IMR-90 (cell line): Measurements from ENCODE around the gene COL7A1. TPM values are rescaled to one million over a fixed set of nuclear protein-coding genes. Genes with fewer than 3 reads are reported as not detected.

Experiments used
- ATAC-seq: fragments of 200-7000 bp; cut with Tn5 transposase; 2 replicates; pipeline ENCODE4 v1.9.1; 2020; ENCODE audit warnings: low read depth, mild to moderate bottlenecking, moderate library complexity
- BruUV-seq: library from RNA; stranded (reverse); fragments of 400-500 nt; replicated peaks from 2 replicates; lab custom pipeline; 2021; lab: Mats Ljungman, UMichigan
- CTCF ChIA-PET: fragments of 300-600 bp; formaldehyde crosslinking; extraction: SDS; loops from one replicate; lab custom pipeline; 2021; ENCODE audit warnings: antibody characterized with exemption; lab: Yijun Ruan, JAX
- POLR2A ChIA-PET: fragments of 300-600 bp; sonication (Branson Sonifier 250); formaldehyde crosslinking; loops from one replicate; lab custom pipeline; 2022; ENCODE audit warnings: antibody characterized with exemption; ENCODE audit not compliant: unreplicated experiment; lab: Charles Lee
- DNase-seq: peaks from one replicate; pipeline ENCODE4 v3.0.0; 2013
- H2AFZ ChIP-seq: replicated peaks from 2 replicates; pipeline ENCODE3; 2013; ENCODE audit warnings: low read length, mild to moderate bottlenecking; ENCODE audit not compliant: poor library complexity
- H2AK5ac ChIP-seq: 2 replicates; pipeline ENCODE4 v1.6.1; 2013; ENCODE audit warnings: low read depth, low read length, inconsistent platforms
- H2AK9ac ChIP-seq: replicated peaks from 2 replicates; pipeline ENCODE3; 2013; ENCODE audit warnings: mild to moderate bottlenecking, low read depth, low read length, moderate library complexity; ENCODE audit not compliant: poor library complexity
- H2BK120ac ChIP-seq: 2 replicates; pipeline ENCODE4 v1.6.1; 2013; ENCODE audit warnings: low read depth, low read length, inconsistent platforms
- H2BK15ac ChIP-seq: 3 replicates; pipeline ENCODE4 v1.6.1; 2013; ENCODE audit warnings: low read depth, low read length, inconsistent platforms
- H2BK20ac ChIP-seq: 2 replicates; pipeline ENCODE4 v1.6.1; 2013; ENCODE audit warnings: low read depth, mild to moderate bottlenecking, inconsistent platforms, low read length, moderate library complexity
- H2BK5ac ChIP-seq: 2 replicates; pipeline ENCODE4 v1.6.1; 2013; ENCODE audit warnings: mild to moderate bottlenecking, low read depth, low read length, inconsistent platforms; ENCODE audit not compliant: poor library complexity, severe bottlenecking
- H3K14ac ChIP-seq: replicated peaks from 2 replicates; pipeline ENCODE4 v1.6.1; 2013; ENCODE audit warnings: low read depth, low read length, inconsistent platforms
- H3K18ac ChIP-seq: 2 replicates; pipeline ENCODE4 v1.6.1; 2013; ENCODE audit warnings: low read depth, low read length, control low read depth
- H3K23ac ChIP-seq: 2 replicates; pipeline ENCODE4 v1.6.1; 2013; ENCODE audit warnings: low read depth, low read length, inconsistent platforms
- H3K27ac ChIP-seq: 2 replicates; pipeline ENCODE4 v1.5.1; 2013; ENCODE audit warnings: mild to moderate bottlenecking, control low read depth, low read length; ENCODE audit not compliant: insufficient read depth
- H3K27me3 ChIP-seq: 2 replicates; pipeline ENCODE4 v1.6.1; 2013; ENCODE audit warnings: low read length; ENCODE audit not compliant: control insufficient read depth, insufficient read depth
- H3K36me3 ChIP-seq: 2 replicates; pipeline ENCODE4 v1.6.1; 2013; ENCODE audit warnings: low read length, mixed read lengths; ENCODE audit not compliant: control insufficient read depth, insufficient read depth
- H3K4ac ChIP-seq: 2 replicates; pipeline ENCODE4 v1.6.1; 2013; ENCODE audit warnings: low read depth, low read length, inconsistent platforms
- H3K4me1 ChIP-seq: 2 replicates; pipeline ENCODE4 v1.6.1; 2013; ENCODE audit warnings: low read length, mixed read lengths; ENCODE audit not compliant: control insufficient read depth, insufficient read depth
- H3K4me2 ChIP-seq: 2 replicates; pipeline ENCODE4 v1.6.1; 2013; ENCODE audit warnings: low read depth, mild to moderate bottlenecking, control low read depth, low read length, moderate library complexity
- H3K4me3 ChIP-seq: 2 replicates; pipeline ENCODE4 v1.5.1; 2013; ENCODE audit warnings: low read depth, mild to moderate bottlenecking, control low read depth, low read length, moderate library complexity; ENCODE audit not compliant: insufficient read depth
- H3K56ac ChIP-seq: 2 replicates; pipeline ENCODE4 v1.6.1; 2013; ENCODE audit warnings: low read length, inconsistent platforms; ENCODE audit not compliant: insufficient read depth; ENCODE audit errors: extremely low read depth
- H3K79me1 ChIP-seq, 2 experiments: 2 replicates each; pipeline ENCODE4 v1.6.1; 2013; ENCODE audit warnings: low read length in 2 of 2, inconsistent platforms in 1 of 2, low read depth in 1 of 2
- H3K9ac ChIP-seq: 2 replicates; pipeline ENCODE4 v1.6.1; 2013; ENCODE audit warnings: low read depth, low read length, control low read depth
- H3K9me1 ChIP-seq: 2 replicates; pipeline ENCODE4 v1.6.1; 2013; ENCODE audit warnings: low read length, inconsistent platforms; ENCODE audit not compliant: insufficient read depth
- H3K9me3 ChIP-seq: 2 replicates; pipeline ENCODE4 v1.6.1; 2013; ENCODE audit warnings: low read length; ENCODE audit not compliant: control insufficient read depth, insufficient read depth
- H4K20me1 ChIP-seq: 2 replicates; pipeline ENCODE4 v1.6.1; 2013; ENCODE audit warnings: low read length, inconsistent platforms; ENCODE audit not compliant: insufficient read depth
- H4K5ac ChIP-seq: 2 replicates; pipeline ENCODE4 v1.6.1; 2013; ENCODE audit warnings: mild to moderate bottlenecking, low read depth, low read length, control low read depth
- H4K8ac ChIP-seq, 2 experiments: 2 replicates each; pipeline ENCODE4 v1.6.1; 2013; ENCODE audit warnings: low read depth in 2 of 2, low read length in 2 of 2, control low read depth in 1 of 2, inconsistent platforms in 1 of 2
- H4K91ac ChIP-seq: 2 replicates; pipeline ENCODE4 v1.6.1; 2013; ENCODE audit warnings: low read depth, low read length, inconsistent platforms; ENCODE audit not compliant: insufficient read depth
- BHLHE40 ChIP-seq: fragments of 150-350 bp; IDR thresholded peaks from 2 replicates; pipeline ENCODE4 v1.6.1; 2016; ENCODE audit warnings: mild to moderate bottlenecking, low read depth, low read length
- CEBPB ChIP-seq: IDR thresholded peaks from 2 replicates; pipeline ENCODE4 v1.6.1; 2012; ENCODE audit warnings: low read depth, low read length, improper control_type of control experiment
- CHD1 ChIP-seq: IDR thresholded peaks from 2 replicates; pipeline ENCODE4 v1.6.1; 2012; ENCODE audit warnings: low read depth, low read length, improper control_type of control experiment
- CTCF ChIP-seq: conservative IDR thresholded peaks from 2 replicates; pipeline ENCODE4 v1.5.1; 2012; ENCODE audit warnings: mild to moderate bottlenecking, low read depth, low read length, improper control_type of control experiment
- ELK1 ChIP-seq: fragments of 150-350 bp; IDR thresholded peaks from 2 replicates; pipeline ENCODE4 v1.6.1; 2016; ENCODE audit warnings: low read depth, mild to moderate bottlenecking, low read length, moderate library complexity, borderline replicate concordance
- FOS ChIP-seq: fragments of 150-350 bp; IDR thresholded peaks from 2 replicates; pipeline ENCODE4 v1.6.1; 2016; ENCODE audit warnings: low read depth, low read length
- MAZ ChIP-seq: IDR thresholded peaks from 2 replicates; pipeline ENCODE4 v1.6.1; 2012; ENCODE audit warnings: low read depth, mild to moderate bottlenecking, low read length, improper control_type of control experiment, moderate library complexity, borderline replicate concordance
- MXI1 ChIP-seq: IDR thresholded peaks from 2 replicates; pipeline ENCODE4 v1.6.1; 2012; ENCODE audit warnings: low read depth, mild to moderate bottlenecking, low read length, moderate library complexity, borderline replicate concordance
- POLR2A ChIP-seq: IDR thresholded peaks from 2 replicates; pipeline ENCODE4 v1.6.1; 2012; ENCODE audit warnings: mild to moderate bottlenecking, low read depth, low read length
- RAD21 ChIP-seq: IDR thresholded peaks from 2 replicates; pipeline ENCODE4 v1.6.1; 2012; ENCODE audit warnings: low read length, improper control_type of control experiment
- RCOR1 ChIP-seq: IDR thresholded peaks from 2 replicates; pipeline ENCODE4 v1.6.1; 2012; ENCODE audit warnings: mild to moderate bottlenecking, low read length, improper control_type of control experiment; ENCODE audit not compliant: insufficient replicate concordance
- SMC3 ChIP-seq: fragments of 150-350 bp; IDR thresholded peaks from 2 replicates; pipeline ENCODE4 v1.6.1; 2016; ENCODE audit warnings: low read depth, mild to moderate bottlenecking, antibody characterized with exemption, low read length, moderate library complexity
- WGBS, 2 experiments: methylation state at CpG; one replicate each; pipeline versions ENCODE4 v1.1.5 to v1.1.7; 2013; ENCODE audit warnings: missing lambda C conversion rate in 2 of 2; ENCODE audit not compliant: insufficient read length in 1 of 2; ENCODE audit errors: extremely low coverage in 2 of 2; 5-methylcytosine and 5-hydroxymethylcytosine counted together
- dilution Hi-C: fragments of 300-500 bp; cut with HindIII; formaldehyde crosslinking; loops from one replicate; pipeline ENCODE4 v1.14.3; 2018; ENCODE audit warnings: low sequenced_read_pairs; ENCODE audit not compliant: unreplicated experiment
- in situ Hi-C: fragments of 300-500 bp; cut with MboI; formaldehyde crosslinking; loops from 3 replicates; pipeline ENCODE4 v1.14.3; 2019; ENCODE audit warnings: low sequenced_read_pairs, inconsistent platforms, mixed read lengths
- intact Hi-C: fragments of 100-400 bp; cut with micrococcal nuclease; formaldehyde crosslinking; loops from 2 replicates; pipeline ENCODE4 v1.10.0; 2022
- polyA plus RNA-seq, 3 experiments: library from polyadenylated mRNA; depleted of rRNA; stranded (reverse); fragments of >200 nt; gene quantifications; 2 replicates each; pipeline ENCODE4 v1.2.3, GENCODE V29; 2012; ENCODE audit warnings: low replicate concordance in 1 of 3
- total RNA-seq: library from RNA; depleted of rRNA; stranded (reverse); fragments of >200 nt; gene quantifications from 2 replicates; pipeline ENCODE4 v1.2.3, GENCODE V29; 2012

Gene COL7A1
- total and polyA plus RNA-seq, 2 of the 4 experiments (the other 2 are of a cell fraction), result 4.1 to 20.3 TPM

DNA sequence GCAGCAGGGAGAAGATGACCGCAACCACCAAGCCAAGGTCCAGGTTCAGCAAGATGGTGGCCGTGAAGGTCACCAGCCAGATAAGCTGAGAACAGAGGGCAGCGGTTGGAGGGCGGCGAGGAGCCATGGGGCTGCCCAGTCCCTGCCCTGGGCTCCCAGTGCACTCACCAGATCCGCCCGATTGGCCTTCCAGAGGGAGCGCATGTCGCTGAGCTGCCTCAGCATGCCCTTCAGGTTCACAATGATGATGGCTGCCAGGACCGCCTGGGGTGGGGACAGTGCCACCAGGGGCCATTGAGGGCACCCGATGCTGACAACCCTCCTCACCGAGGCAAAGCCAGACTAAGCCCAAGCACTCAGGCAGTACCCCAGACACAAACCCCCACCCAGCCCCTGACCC is 34.8 kb upstream of the COL7A1 start:
- Histone ChIP-seq H3K36me3 (peaks cover 87% of the 10 kb centered on the region), H3K4me1 (peaks cover 11% of the 10 kb centered on the region), H2BK5ac (no peak overlapping the region), H3K4me3 (no peak overlapping the region), H4K91ac (no peak overlapping the region), H4K8ac (no peak overlapping the region), H2BK20ac (no peak overlapping the region), H2AFZ (no peak overlapping the region), H2AK9ac (no peak overlapping the region), H4K20me1 (peaks cover 49% of the 10 kb centered on the region), H3K4ac (no peak overlapping the region), H3K4me2 (no peak overlapping the region), H3K23ac (no peak overlapping the region), H3K79me1 (peaks cover 28 to 53% of the 10 kb centered on the region in 2 experiments), H2AK5ac (no peak overlapping the region), H2BK15ac (no peak overlapping the region), H3K56ac (no peak overlapping the region), H3K9me1 (peaks cover 12% of the 10 kb centered on the region), H3K18ac (no peak overlapping the region), H4K5ac (no peak overlapping the region), H2BK120ac (no peak overlapping the region), H3K27ac (no peak overlapping the region), H3K27me3 (no peaks in the 10 kb centered on the region), H3K14ac (no peak overlapping the region), H3K9me3 (no peaks in the 10 kb centered on the region), H3K9ac (no peak overlapping the region)
- WGBS, 2 experiments, result 96% methylated on average over 12 of the region's 12 CpGs; no CpG with 5 or more reads in 1 of the 2 experiments
- DNase-seq (no peak), ATAC-seq (no peak)
- intact Hi-C loops, result loop anchor here (10.0 kb wide), 1 partner anchor 185 kb away; the partner anchor contains the start of genes ATRIP, CCDC51 and TMA7
- TF ChIP-seq MXI1 (no peak), ELK1 (no peak), BHLHE40 (no peak), CEBPB (no peak), FOS (no peak), CTCF (no peak), CHD1 (no peak), RCOR1 (no peak), SMC3 (no peak), POLR2A (no peak), RAD21 (no peak), MAZ (no peak)
- BruUV-seq, result no TSS peak
- ChIA-PET POLR2A (no interaction called here), CTCF (no interaction called here)
- dilution Hi-C loops, result no loop called here
- in situ Hi-C loops, result no loop called here
